H1 (cell line): ENCODE measurements around the gene B9D1. TPM values are rescaled to one million over a fixed set of nuclear protein-coding genes. Genes with fewer than 3 reads are reported as not detected.

ENCODE experiments used
- CTCF ChIA-PET: fragments of 300-600 bp; sonication (Branson Sonifier 250); formaldehyde crosslinking; loops from one replicate; lab custom pipeline; 2021; ENCODE audit not compliant: partially characterized antibody; lab: Charles Lee
- POLR2A ChIA-PET: fragments of 300-600 bp; sonication (Branson Sonifier 250); formaldehyde crosslinking; loops from one replicate; lab custom pipeline; 2021; ENCODE audit warnings: inconsistent platforms; ENCODE audit not compliant: partially characterized antibody; lab: Charles Lee
- DNase-seq, 2 experiments: peaks; one replicate each; pipeline versions ENCODE4 v3.0.0 to v3.0.0-alpha.2; 2010 to 2022; ENCODE audit warnings: low spot score in 2 of 2, low read depth in 1 of 2, mixed read lengths in 1 of 2
- FAIRE-seq: peaks from 2 replicates; lab custom pipeline; 2011; peaks lifted over from hg19 to GRCh38; lab: Jason Lieb, UNC
- H2AFZ ChIP-seq: 2 replicates; pipeline ENCODE4 v1.8.1; 2012; ENCODE audit warnings: low read length, inconsistent platforms
- H2AK5ac ChIP-seq: 2 replicates; pipeline ENCODE4 v1.6.1; 2013; ENCODE audit warnings: low read depth, low read length
- H2BK120ac ChIP-seq: replicated peaks from 2 replicates; pipeline ENCODE3; 2013; ENCODE audit warnings: low read depth, low read length, inconsistent platforms
- H2BK12ac ChIP-seq: 2 replicates; pipeline ENCODE4 v1.6.1; 2013; ENCODE audit warnings: low read depth, low read length
- H2BK15ac ChIP-seq: 2 replicates; pipeline ENCODE4 v1.6.1; 2013; ENCODE audit warnings: low read length
- H2BK20ac ChIP-seq: 2 replicates; pipeline ENCODE4 v1.6.1; 2013; ENCODE audit warnings: low read length
- H2BK5ac ChIP-seq: 2 replicates; pipeline ENCODE4 v1.6.1; 2013; ENCODE audit warnings: low read depth, low read length
- H3K14ac ChIP-seq: 2 replicates; pipeline ENCODE4 v1.6.1; 2013; ENCODE audit warnings: inconsistent platforms; ENCODE audit not compliant: insufficient read length
- H3K18ac ChIP-seq: 2 replicates; pipeline ENCODE4 v1.6.1; 2013; ENCODE audit warnings: low read length; ENCODE audit errors: extremely low read depth
- H3K23ac ChIP-seq: 2 replicates; pipeline ENCODE4 v1.6.1; 2013; ENCODE audit warnings: inconsistent platforms; ENCODE audit not compliant: insufficient read length
- H3K23me2 ChIP-seq: 2 replicates; pipeline ENCODE4 v1.6.1; 2013; ENCODE audit warnings: low read depth, low read length
- H3K27ac ChIP-seq: 2 replicates; pipeline ENCODE4 v1.6.1; 2011; ENCODE audit warnings: low read depth, low read length, inconsistent platforms
- H3K27me3 ChIP-seq, 4 experiments: replicated peaks in 1 of 4; 1 replicate in 1 of 4; 2 replicates in 3 of 4; pipeline versions ENCODE4 v1.6.1 to v1.8.1; 2011 to 2013; ENCODE audit warnings: low read length in 3 of 4, mild to moderate bottlenecking in 3 of 4, inconsistent platforms in 2 of 4, mixed read lengths in 2 of 4, moderate library complexity in 1 of 4; ENCODE audit not compliant: control insufficient read depth in 3 of 4, insufficient read depth in 3 of 4; ENCODE audit errors: extremely low read depth in 1 of 4
- H3K36me3 ChIP-seq, 4 experiments: 2 replicates each; pipeline versions ENCODE4 v1.6.1 to v1.8.1; 2011 to 2013; ENCODE audit warnings: mild to moderate bottlenecking in 4 of 4, low read length in 3 of 4, moderate library complexity in 2 of 4, control low read depth in 1 of 4, inconsistent platforms in 1 of 4; ENCODE audit not compliant: insufficient read depth in 4 of 4, control insufficient read depth in 2 of 4
- H3K4ac ChIP-seq: replicated peaks from 2 replicates; pipeline ENCODE3; 2013; ENCODE audit warnings: low read length, low read depth, mixed read lengths, inconsistent platforms; ENCODE audit not compliant: insufficient read length
- H3K4me1 ChIP-seq, 4 experiments: replicated peaks in 1 of 4; 1 replicate in 1 of 4; 2 replicates in 3 of 4; pipeline versions ENCODE4 v1.6.1 to v1.8.1; 2011 to 2013; ENCODE audit warnings: low read length in 3 of 4, inconsistent platforms in 2 of 4, mixed read lengths in 1 of 4; ENCODE audit not compliant: insufficient read depth in 4 of 4, control insufficient read depth in 3 of 4
- H3K4me2 ChIP-seq, 2 experiments: 2 replicates each; pipeline versions ENCODE4 v1.6.1 to v1.8.1; 2011 to 2013; ENCODE audit warnings: low read depth in 2 of 2, low read length in 2 of 2, control low read depth in 1 of 2, inconsistent platforms in 1 of 2, mild to moderate bottlenecking in 1 of 2; ENCODE audit not compliant: insufficient read depth in 1 of 2
- H3K4me3 ChIP-seq, 4 experiments: fragments of 200-600, 300-600 bp in 1 of 4; sonication (generic), shearing (Covaris generic), sonication (Bioruptor Twin) in 1 of 4; 2 replicates each; pipeline versions ENCODE4 v1.5.1 to v1.8.1; 2011 to 2016; ENCODE audit warnings: low read length in 4 of 4, low read depth in 3 of 4, control low read depth in 2 of 4, inconsistent platforms in 2 of 4, mild to moderate bottlenecking in 2 of 4, mixed read lengths in 1 of 4, moderate library complexity in 1 of 4; ENCODE audit not compliant: insufficient read depth in 2 of 4; ENCODE audit errors: extremely low read depth in 1 of 4
- H3K56ac ChIP-seq: replicated peaks from 2 replicates; pipeline ENCODE3; 2013; ENCODE audit warnings: low read depth, mild to moderate bottlenecking, mixed read lengths, low read length, inconsistent platforms; ENCODE audit not compliant: insufficient read length
- H3K79me1 ChIP-seq: 2 replicates; pipeline ENCODE4 v1.6.1; 2013; ENCODE audit warnings: low read depth, low read length, control low read depth
- H3K79me2 ChIP-seq, 2 experiments: 2 replicates each; pipeline versions ENCODE4 v1.6.1 to v1.8.1; 2012 to 2013; ENCODE audit warnings: low read length in 2 of 2, mild to moderate bottlenecking in 2 of 2, inconsistent platforms in 1 of 2; ENCODE audit not compliant: insufficient read depth in 2 of 2, control insufficient read depth in 1 of 2
- H3K9ac ChIP-seq, 4 experiments: replicated peaks in 1 of 4; 1 replicate in 1 of 4; 2 replicates in 3 of 4; pipeline versions ENCODE4 v1.6.1 to v1.8.1; 2011 to 2013; ENCODE audit warnings: low read depth in 3 of 4, low read length in 3 of 4, control low read depth in 2 of 4, mild to moderate bottlenecking in 2 of 4, moderate library complexity in 2 of 4, inconsistent platforms in 1 of 4; ENCODE audit errors: extremely low read depth in 1 of 4
- H3K9me3 ChIP-seq, 2 experiments: 2 replicates each; pipeline versions ENCODE4 v1.6.1 to v1.8.1; 2012 to 2013; ENCODE audit warnings: mild to moderate bottlenecking in 2 of 2, moderate library complexity in 2 of 2, control low read depth in 1 of 2, inconsistent platforms in 1 of 2, low read depth in 1 of 2, low read length in 1 of 2, mixed read lengths in 1 of 2; ENCODE audit not compliant: insufficient read depth in 2 of 2
- H4K20me1 ChIP-seq, 2 experiments: replicated peaks in 1 of 2; 2 replicates each; pipeline versions ENCODE3 to v1.8.1; 2011 to 2013; ENCODE audit warnings: inconsistent platforms in 2 of 2, low read length in 2 of 2, mild to moderate bottlenecking in 1 of 2; ENCODE audit not compliant: insufficient read depth in 2 of 2, control insufficient read depth in 1 of 2
- H4K5ac ChIP-seq: 2 replicates; pipeline ENCODE4 v1.6.1; 2013; ENCODE audit warnings: low read length, low read depth, mixed read lengths, inconsistent platforms; ENCODE audit not compliant: insufficient read length
- H4K8ac ChIP-seq: 2 replicates; pipeline ENCODE4 v1.8.0; 2013; ENCODE audit warnings: mild to moderate bottlenecking, moderate library complexity, low read length, inconsistent platforms; ENCODE audit not compliant: insufficient read depth; ENCODE audit errors: extremely low read depth
- H4K91ac ChIP-seq: replicated peaks from 2 replicates; pipeline ENCODE3; 2013; ENCODE audit warnings: low read length, mixed read lengths, inconsistent platforms; ENCODE audit not compliant: insufficient read length
- CBX8 ChIP-seq: fragments of 300-800, 300-1000 bp; sonication (generic); IDR thresholded peaks from 2 replicates; pipeline ENCODE4 v1.7.1; 2016; ENCODE audit warnings: low read depth, low read length, borderline replicate concordance
- KDM1A ChIP-seq: fragments of 200-600, 300-600 bp; sonication (generic); IDR thresholded peaks from 2 replicates; pipeline ENCODE4 v1.7.1; 2016; ENCODE audit warnings: mild to moderate bottlenecking, low read length, borderline replicate concordance
- KDM4A ChIP-seq: IDR thresholded peaks from one replicate; pipeline ENCODE4 v1.7.1; 2012; ENCODE audit warnings: low read depth, mild to moderate bottlenecking, moderate library complexity, low read length, inconsistent platforms; ENCODE audit not compliant: severe bottlenecking
- SIN3A ChIP-seq, 2 experiments: IDR thresholded peaks in 1 of 2; conservative IDR thresholded peaks in 1 of 2; 2 replicates each; pipeline ENCODE4 v1.6.1; 2011 to 2012; ENCODE audit warnings: low read length in 2 of 2, improper control_type of control experiment in 1 of 2, low read depth in 1 of 2, mild to moderate bottlenecking in 1 of 2
- WGBS, 2 experiments: shearing (Covaris generic) in 1 of 2; methylation state at CpG; one replicate each; pipeline versions ENCODE4 v1.1.6 to v1.1.7; 2013 to 2015; ENCODE audit warnings: low lambda C conversion rate in 2 of 2, mixed read lengths in 2 of 2, inconsistent platforms in 1 of 2, low coverage in 1 of 2, missing lambda C conversion rate in 1 of 2; ENCODE audit not compliant: insufficient replicate concordance in 2 of 2, insufficient coverage in 1 of 2, insufficient read length in 1 of 2; ENCODE audit errors: extremely low coverage in 1 of 2, missing lambda C conversion rate in 1 of 2; 5-methylcytosine and 5-hydroxymethylcytosine counted together
- polyA plus RNA-seq, 7 experiments: library from polyadenylated mRNA; depleted of rRNA in 3 of 7; stranded (reverse) in 5 of 7; unstranded in 2 of 7; fragments of >200 nt in 5 of 7; fragments of 200-250 nt in 2 of 7; gene quantifications; 1 replicate in 5 of 7; 2 replicates in 1 of 7; 4 replicates in 1 of 7; pipeline versions ENCODE4 v1.2.1 to v1.2.3, GENCODE V29; 2011 to 2013; ENCODE audit warnings: missing spikeins in 2 of 7, mixed read lengths in 2 of 7
- total RNA-seq: library from RNA; stranded (reverse); fragmentation: NEBNext Ultra II Directional; extraction: Animal tissue kit (Norgen Biotek cat#: 25700); gene quantifications from 2 replicates; pipeline ENCODE4 v1.2.1, GENCODE V29; 2021

The B9D1 gene
- total and polyA plus RNA-seq, 2 of the 8 experiments (the other 6 are each of a cell fraction or from before 2014, with no cell fraction given): 24.6 to 65.7 TPM

- H3K27me3 ChIP-seq: no peaks in the 10 kb centered on the region
- no peak overlapping the region for H3K4me2 ChIP-seq
- peaks cover 22% of the 10 kb centered on the region for H3K79me1 ChIP-seq
- no peak overlapping the region for H4K91ac ChIP-seq
- peaks cover 3 to 30% of the 10 kb centered on the region in 2 experiments for H4K20me1 ChIP-seq
- no peak overlapping the region for H3K56ac ChIP-seq
- 97% methylated on average over 7 of the region's 7 CpGs; no CpG with 5 or more reads in 1 of the 2 experiments for WGBS, 2 experiments
- no peak overlapping the region for H2AFZ ChIP-seq
- H3K23me2 ChIP-seq: no peaks in the 10 kb centered on the region
- H3K36me3 ChIP-seq: no peaks in the 10 kb centered on the region; a peak in 1 of 8 replicates
- peaks cover 0 to 4% (median 0%) of the 10 kb centered on the region in 4 experiments; a peak in 3 of 7 replicates for H3K4me1 ChIP-seq
- no peak overlapping the region for H3K23ac ChIP-seq
- FAIRE-seq (no peak), DNase-seq (no peak)
- no peak overlapping the region for H2BK12ac ChIP-seq
- no peaks in the 10 kb centered on the region for H3K9me3 ChIP-seq
- no peak for TF ChIP-seq SIN3A (conservative IDR thresholded peaks at IDR 0.05 in 1 of 2, IDR thresholded peaks at IDR 0.05 in 1 of 2; ENCODE audit: low read depth in 1 of 2, low read length in 2 of 2)
- no peak for TF ChIP-seq KDM1A
- no peak for TF ChIP-seq CBX8
- TF ChIP-seq KDM4A: no peak
- H2BK5ac ChIP-seq: no peak overlapping the region
- no peaks in the 10 kb centered on the region for H3K79me2 ChIP-seq
- H2BK15ac ChIP-seq: no peak overlapping the region
- no peak overlapping the region for H2AK5ac ChIP-seq
- no peak overlapping the region for H3K4ac ChIP-seq
- no peak overlapping the region for H3K9ac ChIP-seq
- ChIA-PET CTCF (interaction anchor here (1.8 to 3.1 kb wide), 3 partner anchors 11 to 19 kb away, joined by 5 to 15 read pairs (median 6); no protein-coding TSS in a partner anchor), POLR2A (no interaction called here)
- no peak overlapping the region for H3K27ac ChIP-seq
- H3K4me3 ChIP-seq: no peak overlapping the region
- no peak overlapping the region for H4K5ac ChIP-seq
- no peak overlapping the region for H3K14ac ChIP-seq
- H4K8ac ChIP-seq: no peak overlapping the region
- no peak overlapping the region for H2BK20ac ChIP-seq
- no peak overlapping the region for H3K18ac ChIP-seq
- no peak overlapping the region for H2BK120ac ChIP-seq
Measured at GRCh38 chr17:19304209-19304608, 58.3 kb downstream of the B9D1 start.
